Tibial nerve (tissue), 4 donors: ENCODE results near the gene MYO18B. TPM values are rescaled to one million over a fixed set of nuclear protein-coding genes. Genes with fewer than 3 reads are reported as not detected.

Experiments used
- DNase-seq, 2 donors: peaks; one replicate each; pipeline ENCODE4 v3.0.0-alpha.2; 2019; ENCODE audit warnings: low spot score in 2 of 2
- H3K27ac ChIP-seq, 4 donors: fragments of 200-600 bp; sonication (generic) in 3 of 4; one replicate each; pipeline ENCODE4 v1.5.1; 2017 to 2019; ENCODE audit warnings: mild to moderate bottlenecking in 1 of 4
- H3K27me3 ChIP-seq, 2 donors: fragments of 200-600 bp; sonication (generic) in 1 of 2; one replicate each; pipeline versions ENCODE4 v1.5.1 to v1.6.0; 2017 to 2019
- H3K36me3 ChIP-seq, 3 donors: fragments of 200-600 bp; sonication (generic); one replicate each; pipeline ENCODE4 v1.5.1; 2018 to 2019
- H3K4me1 ChIP-seq, 4 donors: fragments of 200-600 bp; sonication (generic) in 3 of 4; one replicate each; pipeline ENCODE4 v1.5.1; 2017 to 2019
- H3K4me3 ChIP-seq, 4 donors: fragments of 200-600 bp; sonication (generic) in 3 of 4; one replicate each; pipeline ENCODE4 v1.5.1; 2017 to 2019; ENCODE audit warnings: mild to moderate bottlenecking in 1 of 4, moderate library complexity in 1 of 4
- H3K9me3 ChIP-seq, 4 donors: fragments of 200-600 bp; sonication (generic) in 3 of 4; one replicate each; pipeline ENCODE4 v1.5.1; 2017 to 2019
- EP300 ChIP-seq, 2 donors: sonication (generic); formaldehyde crosslinking; IDR thresholded peaks; one replicate each; pipeline ENCODE4 v1.6.1; 2017; ENCODE audit warnings: antibody characterized with exemption in 2 of 2, mild to moderate bottlenecking in 1 of 2
- POLR2A ChIP-seq, 2 donors: fragments of 450-650 bp; IDR thresholded peaks; one replicate each; pipeline ENCODE4 v1.6.1; 2017; ENCODE audit warnings: antibody characterized with exemption in 2 of 2, mild to moderate bottlenecking in 2 of 2, moderate library complexity in 2 of 2
- WGBS, 2 donors: methylation state at CpG; one replicate each; pipeline ENCODE4 v1.1.5; 2018; 5-methylcytosine and 5-hydroxymethylcytosine counted together
- total RNA-seq, 4 donors: library from RNA; depleted of rRNA; stranded (reverse); fragments of >200 nt; gene quantifications; one replicate each; pipeline ENCODE4 v1.1.0, GENCODE V29; 2016
- TF ChIP-seq, protein P1 (sequence below), 5 experiments: fragments of 200-600 bp in 3 of 5; fragments of 450-650 bp in 2 of 5; sonication (generic) in 3 of 5; IDR thresholded peaks; one replicate each; pipeline ENCODE4 v1.5.1; 2016 to 2019; ENCODE audit warnings: antibody characterized with exemption in 5 of 5, mild to moderate bottlenecking in 3 of 5, moderate library complexity in 2 of 5

The MYO18B gene
- total RNA-seq, 4 donors from 2014 or later: under 0.01 TPM; not detected in 2

DNA sequence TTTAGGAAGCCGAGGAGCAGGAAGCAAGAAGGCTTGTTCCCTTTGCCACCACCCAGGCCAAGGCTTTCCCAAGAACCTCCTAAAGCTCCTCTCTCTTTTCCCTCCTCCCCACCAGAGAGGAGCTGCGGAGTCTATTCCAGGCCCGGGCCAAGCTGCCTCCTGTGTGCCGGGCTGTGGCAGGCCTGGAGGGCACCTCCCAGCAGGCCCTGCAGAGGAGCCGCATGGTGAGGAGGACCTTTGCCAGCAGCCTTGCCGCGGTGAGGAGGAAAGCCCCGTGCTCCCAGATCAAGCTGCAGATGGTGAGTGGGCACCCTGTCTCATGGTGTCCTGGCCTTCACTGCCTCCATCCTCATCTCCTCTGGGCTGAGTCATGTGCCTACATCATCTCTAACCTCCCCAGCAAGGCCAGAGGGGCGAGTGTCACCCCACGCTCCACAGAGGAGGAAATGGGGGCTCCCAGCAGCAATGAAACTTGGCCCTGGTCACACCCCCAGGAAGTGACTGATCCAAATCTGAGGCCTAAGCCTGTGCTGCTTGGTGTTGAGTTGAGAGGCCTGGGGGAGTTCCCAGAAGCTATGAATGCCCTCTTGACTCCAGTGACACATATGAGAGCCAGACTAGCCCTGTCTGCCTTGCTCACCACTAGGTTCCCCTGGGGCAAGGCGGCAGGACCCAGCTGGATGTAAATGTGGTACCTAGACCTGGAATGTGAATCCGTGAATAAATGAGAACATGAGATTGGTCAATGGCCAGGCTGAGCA is 104.2 kb downstream of the MYO18B start:
- no peaks in the 10 kb centered on the region for H3K36me3 ChIP-seq

DNA sequence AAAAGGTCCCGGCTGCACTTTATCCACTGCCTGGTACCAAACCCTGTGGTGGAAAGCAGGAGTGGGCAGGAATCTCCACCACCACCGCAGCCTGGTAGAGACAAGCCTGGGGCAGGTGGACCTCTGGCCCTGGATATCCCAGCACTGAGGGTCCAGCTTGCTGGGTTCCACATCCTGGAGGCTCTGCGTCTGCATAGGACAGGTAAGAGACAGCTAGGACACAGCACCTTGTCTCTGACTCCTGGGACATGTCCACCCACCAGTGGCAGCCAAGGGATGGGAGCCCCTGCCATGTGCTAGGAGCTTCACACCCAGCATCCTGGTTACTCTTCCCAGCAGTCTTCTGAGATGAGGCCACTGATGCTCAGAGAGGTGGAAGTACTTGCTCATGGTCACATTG is 105.5 kb downstream of the MYO18B start:
- TF ChIP-seq, protein P1, sequence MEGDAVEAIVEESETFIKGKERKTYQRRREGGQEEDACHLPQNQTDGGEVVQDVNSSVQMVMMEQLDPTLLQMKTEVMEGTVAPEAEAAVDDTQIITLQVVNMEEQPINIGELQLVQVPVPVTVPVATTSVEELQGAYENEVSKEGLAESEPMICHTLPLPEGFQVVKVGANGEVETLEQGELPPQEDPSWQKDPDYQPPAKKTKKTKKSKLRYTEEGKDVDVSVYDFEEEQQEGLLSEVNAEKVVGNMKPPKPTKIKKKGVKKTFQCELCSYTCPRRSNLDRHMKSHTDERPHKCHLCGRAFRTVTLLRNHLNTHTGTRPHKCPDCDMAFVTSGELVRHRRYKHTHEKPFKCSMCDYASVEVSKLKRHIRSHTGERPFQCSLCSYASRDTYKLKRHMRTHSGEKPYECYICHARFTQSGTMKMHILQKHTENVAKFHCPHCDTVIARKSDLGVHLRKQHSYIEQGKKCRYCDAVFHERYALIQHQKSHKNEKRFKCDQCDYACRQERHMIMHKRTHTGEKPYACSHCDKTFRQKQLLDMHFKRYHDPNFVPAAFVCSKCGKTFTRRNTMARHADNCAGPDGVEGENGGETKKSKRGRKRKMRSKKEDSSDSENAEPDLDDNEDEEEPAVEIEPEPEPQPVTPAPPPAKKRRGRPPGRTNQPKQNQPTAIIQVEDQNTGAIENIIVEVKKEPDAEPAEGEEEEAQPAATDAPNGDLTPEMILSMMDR (IDR thresholded peaks at IDR 0.05): no peak
- TF ChIP-seq EP300 (IDR thresholded peaks at IDR 0.05) (no peak), POLR2A (IDR thresholded peaks at IDR 0.05) (no peak)
- Histone ChIP-seq H3K27me3 (no peaks in the 10 kb centered on the region), H3K36me3 (no peaks in the 10 kb centered on the region), H3K4me3 (no peak overlapping the region), H3K9me3 (no peaks in the 10 kb centered on the region), H3K27ac (no peak overlapping the region), H3K4me1 (no peaks in the 10 kb centered on the region)
- no peak for DNase-seq
- 92 to 96% methylated on average over 2 to 3 of the region's 3 CpGs for WGBS, 2 donors

More for the DNA sequence above, 104.2 kb downstream of the MYO18B start:
- Histone ChIP-seq H3K4me1 (no peaks in the 10 kb centered on the region), H3K4me3 (no peak overlapping the region), H3K9me3 (no peaks in the 10 kb centered on the region), H3K27ac (no peak overlapping the region), H3K27me3 (no peaks in the 10 kb centered on the region)
- TF ChIP-seq, protein P1 (IDR thresholded peaks at IDR 0.05): no peak
- whole genome bisulfite sequencing, 2 donors: 69 to 73% methylated on average over 11 of the region's 12 CpGs
- DNase-seq: no peak

DNA sequence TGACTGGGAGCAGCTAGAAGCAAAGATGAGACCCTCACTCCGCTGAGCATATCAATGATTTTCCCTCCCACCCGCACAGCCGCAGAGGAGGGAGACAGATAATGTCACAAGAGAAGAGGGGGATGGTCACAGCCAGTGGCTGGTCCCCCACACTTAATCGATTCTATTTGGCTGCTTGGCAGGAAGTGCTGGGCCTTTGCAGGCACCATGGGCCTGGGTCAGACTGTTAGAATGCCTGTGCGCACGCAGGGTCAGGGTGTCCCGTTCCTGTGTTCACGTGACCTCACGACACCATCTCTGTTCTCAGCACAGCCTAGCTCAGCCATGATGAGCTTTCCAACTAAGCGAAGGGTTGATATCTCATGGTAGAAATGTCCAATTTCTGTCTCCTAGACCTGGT is 107.0 kb downstream of the MYO18B start:
- Histone ChIP-seq H3K36me3 (no peaks in the 10 kb centered on the region), H3K9me3 (no peaks in the 10 kb centered on the region), H3K4me3 (no peak overlapping the region), H3K27ac (no peak overlapping the region), H3K4me1 (no peaks in the 10 kb centered on the region), H3K27me3 (no peaks in the 10 kb centered on the region)
- no peak for DNase-seq
- 72 to 77% methylated on average over 10 of the region's 10 CpGs for WGBS, 2 donors
- TF ChIP-seq POLR2A (IDR thresholded peaks at IDR 0.05) (no peak), EP300 (IDR thresholded peaks at IDR 0.05) (no peak)
- TF ChIP-seq, protein P1 (IDR thresholded peaks at IDR 0.05): no peak

DNA sequence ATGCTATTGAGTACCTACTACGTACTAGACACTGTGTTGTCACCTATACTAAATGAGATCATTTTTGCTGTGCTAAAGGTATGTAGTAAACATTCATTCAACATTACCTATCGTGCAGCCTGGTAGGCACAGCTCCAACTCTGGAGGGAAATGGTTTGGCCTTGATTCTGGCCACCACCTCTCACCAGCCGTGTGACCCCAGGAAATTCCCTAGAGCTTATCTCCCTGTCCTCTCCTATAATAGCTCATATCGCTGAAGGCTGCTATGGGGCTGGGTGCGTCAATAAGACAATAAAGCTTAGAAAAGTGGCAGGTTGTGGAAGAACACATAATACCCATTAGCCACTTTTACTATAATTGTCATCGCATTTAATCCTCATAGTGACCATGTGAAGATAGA is 107.5 kb downstream of the MYO18B start:
- TF ChIP-seq EP300 (IDR thresholded peaks at IDR 0.05): no peak
- TF ChIP-seq, protein P1 (IDR thresholded peaks at IDR 0.05): no peak
- no peak for TF ChIP-seq POLR2A (IDR thresholded peaks at IDR 0.05)
- H3K4me1 ChIP-seq: no peaks in the 10 kb centered on the region
- H3K4me3 ChIP-seq: no peak overlapping the region
- no peaks in the 10 kb centered on the region for H3K27me3 ChIP-seq
- no peak overlapping the region for H3K27ac ChIP-seq
- H3K9me3 ChIP-seq: no peaks in the 10 kb centered on the region
- DNase-seq: no peak
- 83 to 89% methylated on average over 6 of the region's 6 CpGs for WGBS, 2 donors
- H3K36me3 ChIP-seq: no peaks in the 10 kb centered on the region

DNA sequence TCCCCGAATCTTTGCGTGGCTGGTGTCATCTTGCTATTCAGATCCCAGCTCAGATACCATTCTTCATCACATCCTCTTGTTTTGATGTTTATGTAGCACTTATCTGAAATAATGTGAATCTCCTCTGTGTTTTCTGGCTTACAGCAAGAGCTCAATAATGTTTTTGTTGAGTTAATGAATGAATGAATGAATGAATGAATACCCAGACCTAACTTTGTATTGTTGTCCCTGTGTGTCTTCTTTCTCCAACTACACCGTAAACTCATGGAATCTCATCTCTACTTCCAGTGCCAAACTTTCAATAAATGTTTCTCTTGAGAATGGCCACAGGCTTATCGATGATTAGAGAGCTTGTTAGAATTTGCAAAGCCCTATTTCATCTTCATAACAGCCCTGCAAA is 110.2 kb downstream of the MYO18B start:
- Histone ChIP-seq H3K4me1 (no peaks in the 10 kb centered on the region), H3K27ac (no peak overlapping the region), H3K36me3 (no peaks in the 10 kb centered on the region), H3K27me3 (no peaks in the 10 kb centered on the region), H3K9me3 (no peaks in the 10 kb centered on the region), H3K4me3 (no peak overlapping the region)
- DNase-seq: no peak
- TF ChIP-seq POLR2A (IDR thresholded peaks at IDR 0.05) (no peak), EP300 (IDR thresholded peaks at IDR 0.05) (no peak)
- TF ChIP-seq, protein P1 (IDR thresholded peaks at IDR 0.05): no peak
- WGBS, 2 donors: 87 to 92% methylated on average over 4 of the region's 4 CpGs
